ENCODE results near the gene DMRT2.

DNA sequence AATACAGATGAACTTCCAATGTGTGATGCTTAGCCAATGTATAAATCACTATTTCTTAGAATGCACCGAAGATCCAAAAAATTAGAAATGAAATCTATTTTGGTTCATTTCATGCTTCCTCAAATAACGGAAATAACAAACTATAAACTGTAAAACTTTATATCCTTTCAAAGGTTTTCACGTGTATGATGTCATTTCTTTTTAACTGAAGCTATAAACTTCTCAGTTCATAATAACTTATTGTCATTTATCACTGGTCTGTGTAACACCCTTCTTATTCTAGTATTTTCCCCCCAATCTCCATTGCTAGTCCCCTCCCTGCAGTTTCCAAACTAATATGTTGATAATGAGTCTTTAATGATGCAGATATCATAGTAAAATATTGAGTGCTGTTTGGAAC is 36.4 kb downstream of the DMRT2 start:
- TF ChIP-seq POLR2A (IDR thresholded peaks at IDR 0.05), result no peak
- TF ChIP-seq, protein P1, sequence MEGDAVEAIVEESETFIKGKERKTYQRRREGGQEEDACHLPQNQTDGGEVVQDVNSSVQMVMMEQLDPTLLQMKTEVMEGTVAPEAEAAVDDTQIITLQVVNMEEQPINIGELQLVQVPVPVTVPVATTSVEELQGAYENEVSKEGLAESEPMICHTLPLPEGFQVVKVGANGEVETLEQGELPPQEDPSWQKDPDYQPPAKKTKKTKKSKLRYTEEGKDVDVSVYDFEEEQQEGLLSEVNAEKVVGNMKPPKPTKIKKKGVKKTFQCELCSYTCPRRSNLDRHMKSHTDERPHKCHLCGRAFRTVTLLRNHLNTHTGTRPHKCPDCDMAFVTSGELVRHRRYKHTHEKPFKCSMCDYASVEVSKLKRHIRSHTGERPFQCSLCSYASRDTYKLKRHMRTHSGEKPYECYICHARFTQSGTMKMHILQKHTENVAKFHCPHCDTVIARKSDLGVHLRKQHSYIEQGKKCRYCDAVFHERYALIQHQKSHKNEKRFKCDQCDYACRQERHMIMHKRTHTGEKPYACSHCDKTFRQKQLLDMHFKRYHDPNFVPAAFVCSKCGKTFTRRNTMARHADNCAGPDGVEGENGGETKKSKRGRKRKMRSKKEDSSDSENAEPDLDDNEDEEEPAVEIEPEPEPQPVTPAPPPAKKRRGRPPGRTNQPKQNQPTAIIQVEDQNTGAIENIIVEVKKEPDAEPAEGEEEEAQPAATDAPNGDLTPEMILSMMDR (IDR thresholded peaks at IDR 0.05), result no peak

Data from tibial nerve (tissue), 3 donors.